ENCODE measurements around the gene FILIP1L.

FILIP1L gene

DNA sequence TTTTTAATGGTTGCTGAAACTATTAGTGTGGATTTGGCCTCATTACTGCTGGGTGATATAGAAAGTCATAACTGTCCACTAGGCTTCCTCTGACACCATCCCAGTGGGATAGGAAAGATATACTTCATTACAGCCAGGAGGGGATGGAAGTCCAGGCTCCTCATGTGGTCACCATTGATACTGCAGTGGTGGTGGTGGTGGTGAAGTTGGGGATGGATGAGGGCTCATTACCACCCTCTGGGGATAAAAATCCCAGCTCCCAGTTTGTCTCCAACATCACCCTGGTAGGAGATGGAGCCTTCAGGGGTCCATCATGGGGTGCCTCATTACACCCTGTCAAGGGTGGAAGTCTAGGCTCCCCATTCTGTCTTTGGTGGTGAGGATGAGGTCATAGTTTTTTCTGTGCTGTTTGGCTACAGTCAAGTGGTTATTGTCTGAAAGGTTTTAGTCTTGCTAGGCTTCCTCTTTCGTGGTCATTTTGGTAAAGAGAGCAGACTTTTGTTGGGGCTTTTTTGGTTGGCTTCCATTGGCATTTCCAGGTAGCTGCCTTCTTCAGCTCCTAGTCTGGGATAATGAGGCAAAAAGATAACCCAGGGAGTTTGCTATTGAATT is 30.1 kb upstream of the FILIP1L start:
- H3K4me3 ChIP-seq (ENCODE audit: severe bottlenecking), result no peak overlapping the region
- no peaks in the 10 kb centered on the region for H3K27me3 ChIP-seq (ENCODE audit: insufficient read depth, poor library complexity, severe bottlenecking)
- H3K27ac ChIP-seq (ENCODE audit: poor library complexity, severe bottlenecking), result no peak overlapping the region
- no peaks in the 10 kb centered on the region for H3K4me1 ChIP-seq (ENCODE audit: insufficient read depth, poor library complexity, severe bottlenecking)
- no peaks in the 10 kb centered on the region for H3K9me3 ChIP-seq (ENCODE audit: severe bottlenecking)
- no peak for TF ChIP-seq CTCF (IDR thresholded peaks at IDR 0.05; ENCODE audit: poor library complexity, severe bottlenecking)
- no peaks in the 10 kb centered on the region for H3K36me3 ChIP-seq (ENCODE audit: low read depth)
- DNase-seq (ENCODE audit: low spot score) (no peak), ATAC-seq (ENCODE audit: low read depth) (no peak)

- Histone ChIP-seq H3K4me3 (ENCODE audit: severe bottlenecking) (no peak overlapping the region), H3K36me3 (ENCODE audit: low read depth) (no peaks in the 10 kb centered on the region), H3K27ac (ENCODE audit: poor library complexity, severe bottlenecking) (no peak overlapping the region), H3K4me1 (ENCODE audit: insufficient read depth, poor library complexity, severe bottlenecking) (no peaks in the 10 kb centered on the region), H3K9me3 (ENCODE audit: severe bottlenecking) (no peaks in the 10 kb centered on the region), H3K27me3 (ENCODE audit: insufficient read depth, poor library complexity, severe bottlenecking) (no peaks in the 10 kb centered on the region)
- no peak for TF ChIP-seq CTCF (IDR thresholded peaks at IDR 0.05; ENCODE audit: poor library complexity, severe bottlenecking)
- DNase-seq (ENCODE audit: low spot score) (no peak), ATAC-seq (ENCODE audit: low read depth) (no peak)
Measured at GRCh38 chr3:100141586-100141985, 27.3 kb upstream of the FILIP1L start.

GRCh38 chr3:100140976-100141375 is 26.7 kb upstream of the FILIP1L start:
- Histone ChIP-seq H3K4me1 (ENCODE audit: insufficient read depth, poor library complexity, severe bottlenecking) (no peaks in the 10 kb centered on the region), H3K36me3 (ENCODE audit: low read depth) (no peaks in the 10 kb centered on the region), H3K27me3 (ENCODE audit: insufficient read depth, poor library complexity, severe bottlenecking) (no peaks in the 10 kb centered on the region), H3K27ac (ENCODE audit: poor library complexity, severe bottlenecking) (no peak overlapping the region), H3K4me3 (ENCODE audit: severe bottlenecking) (no peak overlapping the region), H3K9me3 (ENCODE audit: severe bottlenecking) (no peaks in the 10 kb centered on the region)
- no peak for TF ChIP-seq CTCF (IDR thresholded peaks at IDR 0.05; ENCODE audit: poor library complexity, severe bottlenecking)
- no peak for DNase-seq (ENCODE audit: low spot score)
- no peak for ATAC-seq (ENCODE audit: low read depth)

DNA sequence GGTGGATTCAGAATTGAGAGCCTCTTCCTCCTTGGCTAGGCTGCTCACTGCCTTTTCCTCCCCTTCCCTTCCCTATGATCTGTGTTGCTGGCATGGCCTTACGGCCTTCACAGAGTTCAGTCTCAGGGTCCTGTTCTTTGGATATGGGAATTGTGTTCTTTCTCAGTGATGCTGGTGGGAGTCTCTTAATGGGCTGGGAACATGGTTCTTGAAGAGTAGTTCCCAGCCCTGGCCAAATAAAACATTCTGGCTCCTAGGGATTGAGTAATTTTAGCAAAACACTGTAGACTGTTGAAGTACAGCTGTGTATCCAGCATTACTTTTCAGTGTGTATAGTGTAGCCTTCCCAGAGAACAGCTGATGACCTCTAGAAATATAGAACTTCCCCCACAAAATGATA is 22.6 kb upstream of the FILIP1L start:
- Histone ChIP-seq H3K9me3 (ENCODE audit: severe bottlenecking) (no peaks in the 10 kb centered on the region), H3K4me3 (ENCODE audit: severe bottlenecking) (no peak overlapping the region), H3K4me1 (ENCODE audit: insufficient read depth, poor library complexity, severe bottlenecking) (no peaks in the 10 kb centered on the region), H3K27ac (ENCODE audit: poor library complexity, severe bottlenecking) (no peak overlapping the region), H3K36me3 (ENCODE audit: low read depth) (no peaks in the 10 kb centered on the region), H3K27me3 (ENCODE audit: insufficient read depth, poor library complexity, severe bottlenecking) (no peaks in the 10 kb centered on the region)
- no peak for TF ChIP-seq CTCF (IDR thresholded peaks at IDR 0.05; ENCODE audit: poor library complexity, severe bottlenecking)
- DNase-seq (ENCODE audit: low spot score) (no peak), ATAC-seq (ENCODE audit: low read depth) (no peak)

GRCh38 chr3:100131241-100131640 is 16.9 kb upstream of the FILIP1L start:
- DNase-seq (ENCODE audit: low spot score), result no peak
- H3K36me3 ChIP-seq (ENCODE audit: low read depth), result no peaks in the 10 kb centered on the region
- no peak overlapping the region for H3K27ac ChIP-seq (ENCODE audit: poor library complexity, severe bottlenecking)

More at GRCh38 chr3:100131241-100131640, 16.9 kb upstream of the FILIP1L start:
- Histone ChIP-seq H3K4me3 (ENCODE audit: severe bottlenecking) (no peak overlapping the region), H3K4me1 (ENCODE audit: insufficient read depth, poor library complexity, severe bottlenecking) (no peaks in the 10 kb centered on the region), H3K27me3 (ENCODE audit: insufficient read depth, poor library complexity, severe bottlenecking) (no peaks in the 10 kb centered on the region), H3K9me3 (ENCODE audit: severe bottlenecking) (no peaks in the 10 kb centered on the region)
- TF ChIP-seq CTCF (IDR thresholded peaks at IDR 0.05; ENCODE audit: poor library complexity, severe bottlenecking), result no peak
- ATAC-seq (ENCODE audit: low read depth), result no peak
